ENCODE measurements around the gene FBXO24.

FBXO24 gene

GRCh38 chr7:100611983-100612729 is 26.0 kb downstream of the FBXO24 start, which contains the start of gene MOSPD3:
Gene MOSPD3, plus strand, starts transcription at chr7:100612540. Its CDS starts 252 bp downstream, at chr7:100612792.
- peak within 1 kb of the TSS; percentile 95 for H3K4me3 ChIP-seq (ENCODE audit: control insufficient read depth, low read depth, low read length)
- TF ChIP-seq CTCF (IDR thresholded peaks at IDR 0.05; ENCODE audit: control insufficient read depth, insufficient read depth, low read depth, low read length, missing control alignments), result no peak
- peak; percentile 98 for DNase-seq (ENCODE audit: low read depth)

- no peak for TF ChIP-seq CTCF (IDR thresholded peaks at IDR 0.05; ENCODE audit: control insufficient read depth, insufficient read depth, low read depth, low read length, missing control alignments)
- peak overlapping the region; percentile 95 for H3K4me3 ChIP-seq (ENCODE audit: control insufficient read depth, low read depth, low read length)
- no peak for DNase-seq (ENCODE audit: low read depth)
Measured at GRCh38 chr7:100612730-100613390, 26.7 kb downstream of the FBXO24 start.

GRCh38 chr7:100613412-100614175 is 27.5 kb downstream of the FBXO24 start:
- DNase-seq (ENCODE audit: low read depth), result no peak
- H3K4me3 ChIP-seq (ENCODE audit: control insufficient read depth, low read depth, low read length), result no peak overlapping the region; the same call in 1 of the 2 replicates
- TF ChIP-seq CTCF (IDR thresholded peaks at IDR 0.05; ENCODE audit: control insufficient read depth, insufficient read depth, low read depth, low read length, missing control alignments), result no peak

GRCh38 chr7:100614308-100614861 is 28.3 kb downstream of the FBXO24 start:
- no peak overlapping the region for H3K4me3 ChIP-seq (ENCODE audit: control insufficient read depth, low read depth, low read length)
- no peak for TF ChIP-seq CTCF (IDR thresholded peaks at IDR 0.05; ENCODE audit: control insufficient read depth, insufficient read depth, low read depth, low read length, missing control alignments)
- DNase-seq (ENCODE audit: low read depth), result no peak

GRCh38 chr7:100620239-100620638 is 34.1 kb downstream of the FBXO24 start:
- no peak for DNase-seq (ENCODE audit: low read depth)
- H3K4me3 ChIP-seq (ENCODE audit: control insufficient read depth, low read depth, low read length), result no peak overlapping the region
- TF ChIP-seq CTCF (IDR thresholded peaks at IDR 0.05; ENCODE audit: control insufficient read depth, insufficient read depth, low read depth, low read length, missing control alignments), result no peak

GRCh38 chr7:100620804-100621203 is 34.7 kb downstream of the FBXO24 start:
- H3K4me3 ChIP-seq (ENCODE audit: control insufficient read depth, low read depth, low read length), result no peak overlapping the region
- TF ChIP-seq CTCF (IDR thresholded peaks at IDR 0.05; ENCODE audit: control insufficient read depth, insufficient read depth, low read depth, low read length, missing control alignments), result no peak

More at GRCh38 chr7:100620804-100621203, 34.7 kb downstream of the FBXO24 start:
- DNase-seq (ENCODE audit: low read depth), result no peak

All from AG09309 (cell line).